Measurements from ENCODE around the gene CDPF1.
A peak's percentile ranks its signal among the peaks of the same experiment; 100 is the strongest.

Gene CDPF1

GRCh38 chr22:46239261-46240048 is 10.6 kb downstream of the CDPF1 start:
- no peak overlapping the region for H3K4me3 Mint-ChIP-seq

GRCh38 chr22:46238541-46238940 is 11.6 kb downstream of the CDPF1 start:
- intact Hi-C loops (cut with micrococcal nuclease) = no loop called here
- Mint-ChIP-seq H3K36me3 (ENCODE audit: low read depth) (peaks cover 57% of the 10 kb centered on the region), H3K27ac (no peak overlapping the region), H3K4me3 (no peak overlapping the region), H3K9me3 (no peaks in the 10 kb centered on the region), H3K4me1 (ENCODE audit: low read depth) (peaks cover 24% of the 10 kb centered on the region), H3K27me3 (no peaks in the 10 kb centered on the region)

More at GRCh38 chr22:46239261-46240048, 10.6 kb downstream of the CDPF1 start:
- no peaks in the 10 kb centered on the region for H3K9me3 Mint-ChIP-seq
- no peak overlapping the region for H3K27ac Mint-ChIP-seq
- H3K4me1 Mint-ChIP-seq (ENCODE audit: low read depth) = peaks cover 24% of the 10 kb centered on the region
- peaks cover 62% of the 10 kb centered on the region for H3K36me3 Mint-ChIP-seq (ENCODE audit: low read depth)
- H3K27me3 Mint-ChIP-seq = no peaks in the 10 kb centered on the region
- intact Hi-C loops (cut with micrococcal nuclease) = loop anchor here (10.0 kb wide), 1 partner anchor 85 kb away; the partner anchor contains the start of gene PPARA

DNA sequence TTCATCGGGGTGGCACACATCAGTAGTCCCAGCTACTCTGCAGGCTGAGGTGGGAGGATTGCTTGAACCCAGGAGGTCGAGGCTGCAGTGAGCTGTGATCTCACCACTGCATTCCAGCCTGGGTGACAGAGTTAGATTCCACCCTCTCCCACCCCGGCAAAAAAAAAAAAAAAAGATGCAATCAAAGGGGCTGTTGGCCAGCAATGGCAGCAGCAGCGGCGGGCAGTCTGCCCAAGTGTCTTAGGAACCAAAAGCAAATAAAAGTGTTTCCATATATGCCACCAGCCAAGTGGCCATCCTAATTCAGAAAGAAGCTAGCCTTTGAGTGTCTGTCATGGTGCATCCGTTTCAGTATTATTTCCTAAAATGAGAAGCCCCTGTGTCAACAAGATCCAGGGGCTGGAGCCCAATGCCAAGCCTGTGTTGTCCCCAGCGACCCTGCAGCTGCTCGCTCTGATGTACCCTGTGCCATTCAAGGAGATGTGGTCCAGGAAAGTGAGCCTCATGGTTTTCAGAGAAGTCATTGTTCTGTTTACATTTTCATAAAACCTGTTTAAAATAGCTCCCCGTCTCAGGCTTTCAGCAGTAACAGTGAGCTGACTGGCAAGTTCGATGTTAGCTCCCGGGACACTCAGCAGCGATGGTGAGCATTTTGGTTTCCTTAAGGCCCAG is 12.5 kb downstream of the CDPF1 start:
- no peaks in the 10 kb centered on the region for H3K27me3 Mint-ChIP-seq
- H3K4me3 Mint-ChIP-seq = no peak overlapping the region
- H3K27ac Mint-ChIP-seq = no peak overlapping the region
- H3K36me3 Mint-ChIP-seq (ENCODE audit: low read depth) = peaks cover 57% of the 10 kb centered on the region
- H3K9me3 Mint-ChIP-seq = no peaks in the 10 kb centered on the region
- intact Hi-C loops (cut with micrococcal nuclease) = no loop called here
- peaks cover 25% of the 10 kb centered on the region for H3K4me1 Mint-ChIP-seq (ENCODE audit: low read depth)

DNA sequence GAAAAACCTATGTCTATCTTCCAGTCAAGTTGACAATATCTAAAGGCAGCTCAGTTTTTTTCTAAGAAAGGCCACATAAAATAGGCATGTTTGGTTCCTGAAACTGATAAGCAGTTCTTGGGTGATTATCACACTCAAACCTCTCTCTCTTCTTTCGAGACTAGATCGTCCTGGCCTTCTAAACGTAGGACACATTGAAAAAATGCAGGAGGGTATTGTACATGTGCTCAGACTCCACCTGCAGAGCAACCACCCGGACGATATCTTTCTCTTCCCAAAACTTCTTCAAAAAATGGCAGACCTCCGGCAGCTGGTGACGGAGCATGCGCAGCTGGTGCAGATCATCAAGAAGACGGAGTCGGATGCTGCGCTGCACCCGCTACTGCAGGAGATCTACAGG is 15.1 kb downstream of the CDPF1 start:
- H3K9me3 Mint-ChIP-seq = no peaks in the 10 kb centered on the region
- no peak overlapping the region for H3K4me3 Mint-ChIP-seq
- H3K36me3 Mint-ChIP-seq (ENCODE audit: low read depth) = peaks cover 67% of the 10 kb centered on the region
- H3K4me1 Mint-ChIP-seq (ENCODE audit: low read depth) = peaks cover 11% of the 10 kb centered on the region
- intact Hi-C loops (cut with micrococcal nuclease) = no loop called here
- H3K27ac Mint-ChIP-seq = no peak overlapping the region
- no peaks in the 10 kb centered on the region for H3K27me3 Mint-ChIP-seq

DNA sequence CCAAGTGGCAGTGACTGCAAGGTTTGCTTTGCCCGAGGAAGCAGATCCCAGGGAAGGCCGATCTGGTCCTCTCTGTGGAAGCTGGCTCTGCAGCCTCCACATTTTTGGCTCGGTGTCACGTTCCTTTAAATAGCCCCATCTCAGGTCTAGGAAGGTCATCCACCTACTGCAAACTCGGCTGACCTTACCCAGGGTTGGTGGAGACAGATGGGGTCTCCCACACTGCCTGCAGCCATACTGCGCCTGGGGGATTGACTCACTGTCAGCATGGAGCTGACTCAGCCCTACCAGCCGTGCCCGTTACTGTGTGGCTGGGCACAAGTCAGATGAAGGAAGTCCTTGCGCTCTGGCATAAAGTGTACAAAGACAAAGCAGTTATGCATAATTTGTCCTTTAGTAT is 16.9 kb downstream of the CDPF1 start:
- Mint-ChIP-seq H3K36me3 (ENCODE audit: low read depth) (peaks cover 51% of the 10 kb centered on the region), H3K9me3 (no peaks in the 10 kb centered on the region), H3K4me3 (no peak overlapping the region), H3K4me1 (ENCODE audit: low read depth) (peaks cover 6% of the 10 kb centered on the region), H3K27me3 (no peaks in the 10 kb centered on the region), H3K27ac (peak overlapping the region; percentile 22)
- intact Hi-C loops (cut with micrococcal nuclease) = no loop called here

GRCh38 chr22:46230262-46230901 is 19.7 kb downstream of the CDPF1 start:
- Mint-ChIP-seq H3K27ac (no peak overlapping the region), H3K4me3 (no peak overlapping the region), H3K27me3 (no peaks in the 10 kb centered on the region), H3K9me3 (no peaks in the 10 kb centered on the region), H3K4me1 (ENCODE audit: low read depth) (peaks cover 6% of the 10 kb centered on the region), H3K36me3 (ENCODE audit: low read depth) (peaks cover 36% of the 10 kb centered on the region)
- intact Hi-C loops (cut with micrococcal nuclease) = no loop called here

DNA sequence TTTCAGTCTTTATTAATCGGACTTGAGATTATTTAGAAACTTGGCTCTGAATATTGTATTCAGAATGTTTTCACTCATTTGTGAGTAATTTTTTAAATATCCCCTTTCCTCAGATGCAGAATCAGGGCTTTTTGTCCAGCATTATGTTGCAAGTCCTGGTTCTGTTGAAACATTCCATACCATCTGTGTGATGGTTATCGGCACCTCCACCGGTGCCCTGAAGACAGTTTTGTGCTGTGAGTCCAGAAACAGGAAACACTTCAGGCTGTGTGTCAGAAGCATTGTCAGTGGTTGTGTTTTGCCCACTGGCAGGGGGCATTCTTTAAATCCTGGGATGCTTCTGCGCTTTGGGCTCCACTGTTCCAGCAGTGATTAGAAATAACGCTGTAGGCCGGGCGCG is 20.4 kb downstream of the CDPF1 start:
- peaks cover 36% of the 10 kb centered on the region for H3K36me3 Mint-ChIP-seq (ENCODE audit: low read depth)
- no peaks in the 10 kb centered on the region for H3K27me3 Mint-ChIP-seq
- H3K9me3 Mint-ChIP-seq = no peaks in the 10 kb centered on the region

GRCh38 chr22:46226577-46226976 is 23.5 kb downstream of the CDPF1 start:
- H3K4me3 Mint-ChIP-seq = no peak overlapping the region
- no peaks in the 10 kb centered on the region for H3K4me1 Mint-ChIP-seq (ENCODE audit: low read depth)
- H3K9me3 Mint-ChIP-seq = no peaks in the 10 kb centered on the region
- peaks cover 53% of the 10 kb centered on the region for H3K36me3 Mint-ChIP-seq (ENCODE audit: low read depth)
- H3K27ac Mint-ChIP-seq = no peak overlapping the region
- intact Hi-C loops (cut with micrococcal nuclease) = no loop called here
- no peaks in the 10 kb centered on the region for H3K27me3 Mint-ChIP-seq

More for the DNA sequence above, 20.4 kb downstream of the CDPF1 start:
- H3K4me1 Mint-ChIP-seq (ENCODE audit: low read depth) = peaks cover 6% of the 10 kb centered on the region
- no peak overlapping the region for H3K27ac Mint-ChIP-seq
- H3K4me3 Mint-ChIP-seq = no peak overlapping the region
- intact Hi-C loops (cut with micrococcal nuclease) = no loop called here

- no peak overlapping the region for H3K27ac Mint-ChIP-seq
- H3K36me3 Mint-ChIP-seq (ENCODE audit: low read depth) = peaks cover 59% of the 10 kb centered on the region
- no peaks in the 10 kb centered on the region for H3K9me3 Mint-ChIP-seq
- intact Hi-C loops (cut with micrococcal nuclease) = no loop called here
- H3K4me1 Mint-ChIP-seq (ENCODE audit: low read depth) = no peaks in the 10 kb centered on the region
- no peak overlapping the region for H3K4me3 Mint-ChIP-seq
- no peaks in the 10 kb centered on the region for H3K27me3 Mint-ChIP-seq
Observed at GRCh38 chr22:46225631-46226030, 24.5 kb downstream of the CDPF1 start.

DNA sequence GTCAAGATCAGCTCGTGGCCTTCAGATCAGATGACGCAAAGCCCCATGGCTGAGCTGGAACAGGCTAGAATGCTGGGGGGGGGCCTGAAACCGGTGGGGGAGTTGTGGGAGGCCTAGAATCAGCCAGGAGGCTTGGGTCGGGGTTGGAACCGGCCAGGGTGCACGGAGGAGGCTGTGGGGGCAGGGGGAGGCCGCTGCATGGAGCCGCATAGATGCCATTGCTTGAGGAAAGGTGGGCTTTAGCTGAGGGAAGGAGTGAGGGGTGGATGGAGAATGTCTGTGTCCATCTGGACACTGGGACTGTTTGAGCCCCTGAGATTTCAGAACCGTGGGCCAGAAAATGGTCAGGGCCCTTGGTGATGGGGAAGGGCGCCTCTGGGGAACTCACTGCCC is 25.2 kb downstream of the CDPF1 start:
- Mint-ChIP-seq H3K9me3 (no peaks in the 10 kb centered on the region), H3K4me3 (no peak overlapping the region), H3K36me3 (ENCODE audit: low read depth) (peaks cover 66% of the 10 kb centered on the region), H3K27me3 (no peaks in the 10 kb centered on the region), H3K4me1 (ENCODE audit: low read depth) (no peaks in the 10 kb centered on the region), H3K27ac (no peak overlapping the region)
- intact Hi-C loops (cut with micrococcal nuclease) = no loop called here

DNA sequence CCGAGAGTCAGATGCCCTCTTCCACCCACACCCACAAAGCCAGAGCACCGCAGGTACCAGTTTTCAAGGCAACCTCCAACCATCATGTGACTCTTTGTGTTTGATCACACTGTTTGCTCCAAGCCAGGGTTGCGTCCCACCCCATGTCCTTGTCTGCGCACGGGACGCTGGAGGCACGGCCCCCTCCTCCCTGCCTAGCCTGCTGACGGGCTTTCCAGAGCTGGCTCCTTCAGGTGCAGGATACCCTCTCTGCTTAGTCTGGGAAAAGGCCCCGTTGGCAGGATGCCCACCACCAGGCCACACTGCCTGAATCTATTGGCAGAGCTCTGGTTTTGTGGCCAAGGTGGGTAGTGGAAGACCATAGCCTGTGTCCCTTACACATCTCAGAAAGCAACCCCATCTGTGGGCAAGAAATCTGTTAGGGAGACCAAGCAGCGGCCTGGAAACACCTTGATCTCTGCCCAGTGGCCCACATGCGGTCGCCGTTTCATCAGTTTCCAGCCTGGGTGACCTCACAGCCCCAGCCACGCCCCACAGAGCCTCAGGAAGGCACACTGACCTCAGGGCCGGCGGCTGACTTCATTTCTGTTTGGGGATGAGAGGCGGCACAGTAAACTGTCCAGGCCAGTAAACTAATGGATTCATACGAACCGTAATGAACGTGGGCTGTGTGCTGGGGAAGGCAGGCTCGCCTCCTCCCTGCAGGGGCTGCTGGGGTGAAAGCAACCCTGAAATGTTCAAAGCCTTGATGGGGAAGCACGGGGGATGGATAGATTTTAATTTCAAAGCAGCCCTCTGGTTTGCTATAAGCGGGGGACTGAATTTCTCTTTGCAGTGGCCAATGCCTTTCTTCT is 25.8 kb downstream of the CDPF1 start:
- H3K27ac Mint-ChIP-seq = no peak overlapping the region
- H3K27me3 Mint-ChIP-seq = no peaks in the 10 kb centered on the region
- peaks cover 72% of the 10 kb centered on the region for H3K36me3 Mint-ChIP-seq (ENCODE audit: low read depth)

GRCh38 chr22:46220921-46221320 is 29.2 kb downstream of the CDPF1 start:
- H3K27me3 Mint-ChIP-seq = no peaks in the 10 kb centered on the region
- H3K36me3 Mint-ChIP-seq (ENCODE audit: low read depth) = peaks cover 93% of the 10 kb centered on the region
- no peak overlapping the region for H3K4me3 Mint-ChIP-seq
- H3K4me1 Mint-ChIP-seq (ENCODE audit: low read depth) = no peaks in the 10 kb centered on the region
- H3K9me3 Mint-ChIP-seq = no peaks in the 10 kb centered on the region
- H3K27ac Mint-ChIP-seq = no peak overlapping the region
- intact Hi-C loops (cut with micrococcal nuclease) = no loop called here

More for the DNA sequence above, 25.8 kb downstream of the CDPF1 start:
- Mint-ChIP-seq H3K4me1 (ENCODE audit: low read depth) (no peaks in the 10 kb centered on the region), H3K4me3 (no peak overlapping the region), H3K9me3 (no peaks in the 10 kb centered on the region)
- intact Hi-C loops (cut with micrococcal nuclease) = no loop called here

- intact Hi-C loops (cut with micrococcal nuclease) = no loop called here
- Mint-ChIP-seq H3K4me3 (no peak overlapping the region), H3K4me1 (ENCODE audit: low read depth) (no peaks in the 10 kb centered on the region), H3K27me3 (no peaks in the 10 kb centered on the region), H3K9me3 (no peaks in the 10 kb centered on the region), H3K27ac (no peak overlapping the region), H3K36me3 (ENCODE audit: low read depth) (peaks cover 93% of the 10 kb centered on the region)
Observed at GRCh38 chr22:46219636-46220035, 30.5 kb downstream of the CDPF1 start.
